ENCODE results near the gene FGF14.
"Not testable (repeated sequence)": the region's sequence is repeated elsewhere in the genome, so short reads cannot be mapped to it uniquely, and the experiment has no call there.

FGF14 gene

GRCh38 chr13:101869553-101869952, 532.3 kb downstream of the FGF14 start:
- H3K9me3 Mint-ChIP-seq: no peaks in the 10 kb centered on the region
- no peaks in the 10 kb centered on the region for H3K36me3 Mint-ChIP-seq (ENCODE audit: low read depth)
- no peaks in the 10 kb centered on the region for H3K4me1 Mint-ChIP-seq (ENCODE audit: low read depth)
- H3K27me3 Mint-ChIP-seq: peaks cover 5% of the 10 kb centered on the region
- no peak overlapping the region for H3K4me3 Mint-ChIP-seq
- no peak overlapping the region for H3K27ac Mint-ChIP-seq

- peaks cover 5% of the 10 kb centered on the region for H3K27me3 Mint-ChIP-seq
- no peaks in the 10 kb centered on the region for H3K4me1 Mint-ChIP-seq (ENCODE audit: low read depth)
- H3K9me3 Mint-ChIP-seq: no peaks in the 10 kb centered on the region
- no peaks in the 10 kb centered on the region for H3K36me3 Mint-ChIP-seq (ENCODE audit: low read depth)
- H3K27ac Mint-ChIP-seq: no peak overlapping the region
- no peak overlapping the region for H3K4me3 Mint-ChIP-seq
Observed at GRCh38 chr13:101868585-101869469, 533.0 kb downstream of the FGF14 start.

GRCh38 chr13:101866889-101867581, 534.8 kb downstream of the FGF14 start:
- H3K36me3 Mint-ChIP-seq (ENCODE audit: low read depth): no peaks in the 10 kb centered on the region
- no peak overlapping the region for H3K4me3 Mint-ChIP-seq
- no peaks in the 10 kb centered on the region for H3K9me3 Mint-ChIP-seq
- H3K27me3 Mint-ChIP-seq: peaks cover 5% of the 10 kb centered on the region
- no peak overlapping the region for H3K27ac Mint-ChIP-seq
- no peaks in the 10 kb centered on the region for H3K4me1 Mint-ChIP-seq (ENCODE audit: low read depth)

GRCh38 chr13:101858860-101859259, 543.0 kb downstream of the FGF14 start:
- H3K4me1 Mint-ChIP-seq (ENCODE audit: low read depth): no peaks in the 10 kb centered on the region
- no peak overlapping the region for H3K27ac Mint-ChIP-seq
- no peak overlapping the region for H3K4me3 Mint-ChIP-seq
- no peaks in the 10 kb centered on the region for H3K36me3 Mint-ChIP-seq (ENCODE audit: low read depth)
- H3K27me3 Mint-ChIP-seq: peaks cover 5% of the 10 kb centered on the region
- H3K9me3 Mint-ChIP-seq: no peaks in the 10 kb centered on the region

GRCh38 chr13:101846701-101847100, 555.1 kb downstream of the FGF14 start:
- Mint-ChIP-seq H3K36me3 (ENCODE audit: low read depth) (no peaks in the 10 kb centered on the region), H3K4me3 (no peak overlapping the region), H3K27ac (no peak overlapping the region), H3K4me1 (ENCODE audit: low read depth) (no peaks in the 10 kb centered on the region), H3K9me3 (no peaks in the 10 kb centered on the region), H3K27me3 (no peaks in the 10 kb centered on the region)

- Mint-ChIP-seq H3K4me3 (no peak overlapping the region), H3K4me1 (ENCODE audit: low read depth) (no peaks in the 10 kb centered on the region), H3K9me3 (no peaks in the 10 kb centered on the region), H3K27ac (no peak overlapping the region), H3K36me3 (ENCODE audit: low read depth) (no peaks in the 10 kb centered on the region), H3K27me3 (no peaks in the 10 kb centered on the region)
Observed at GRCh38 chr13:101846249-101846648, 555.6 kb downstream of the FGF14 start.

GRCh38 chr13:101845245-101846020, 556.4 kb downstream of the FGF14 start:
- Mint-ChIP-seq H3K27me3 (no peaks in the 10 kb centered on the region), H3K4me1 (ENCODE audit: low read depth) (no peaks in the 10 kb centered on the region), H3K27ac (no peak overlapping the region), H3K9me3 (no peaks in the 10 kb centered on the region), H3K4me3 (no peak overlapping the region), H3K36me3 (ENCODE audit: low read depth) (no peaks in the 10 kb centered on the region)

- Mint-ChIP-seq H3K36me3 (ENCODE audit: low read depth) (no peaks in the 10 kb centered on the region), H3K4me3 (no peak overlapping the region), H3K27me3 (no peaks in the 10 kb centered on the region), H3K27ac (no peak overlapping the region), H3K4me1 (ENCODE audit: low read depth) (no peaks in the 10 kb centered on the region), H3K9me3 (no peaks in the 10 kb centered on the region)
Observed at GRCh38 chr13:101841698-101842097, 560.1 kb downstream of the FGF14 start.

GRCh38 chr13:101838323-101838722, 563.5 kb downstream of the FGF14 start:
- Mint-ChIP-seq H3K4me1 (ENCODE audit: low read depth) (no peaks in the 10 kb centered on the region), H3K36me3 (ENCODE audit: low read depth) (no peaks in the 10 kb centered on the region), H3K9me3 (no peaks in the 10 kb centered on the region), H3K4me3 (no peak overlapping the region), H3K27me3 (no peaks in the 10 kb centered on the region), H3K27ac (no peak overlapping the region)

- not testable (repeated sequence) for H3K36me3 Mint-ChIP-seq (ENCODE audit: low read depth); H3K9me3 Mint-ChIP-seq; H3K27me3 Mint-ChIP-seq; H3K4me1 Mint-ChIP-seq (ENCODE audit: low read depth); H3K27ac Mint-ChIP-seq; H3K4me3 Mint-ChIP-seq
Observed at GRCh38 chr13:101837778-101838177, 564.1 kb downstream of the FGF14 start.

- Mint-ChIP-seq H3K36me3 (ENCODE audit: low read depth) (no peaks in the 10 kb centered on the region), H3K4me3 (no peak overlapping the region), H3K9me3 (no peaks in the 10 kb centered on the region), H3K27ac (no peak overlapping the region), H3K27me3 (no peaks in the 10 kb centered on the region), H3K4me1 (ENCODE audit: low read depth) (no peaks in the 10 kb centered on the region)
Observed at GRCh38 chr13:101837288-101837687, 564.6 kb downstream of the FGF14 start.

GRCh38 chr13:101835920-101836319, 565.9 kb downstream of the FGF14 start:
- H3K4me3 Mint-ChIP-seq: no peak overlapping the region
- H3K27ac Mint-ChIP-seq: no peak overlapping the region
- no peaks in the 10 kb centered on the region for H3K9me3 Mint-ChIP-seq
- no peaks in the 10 kb centered on the region for H3K27me3 Mint-ChIP-seq
- no peaks in the 10 kb centered on the region for H3K36me3 Mint-ChIP-seq (ENCODE audit: low read depth)
- no peaks in the 10 kb centered on the region for H3K4me1 Mint-ChIP-seq (ENCODE audit: low read depth)

GRCh38 chr13:101833671-101834070, 568.2 kb downstream of the FGF14 start:
- H3K4me1 Mint-ChIP-seq (ENCODE audit: low read depth): no peaks in the 10 kb centered on the region
- H3K9me3 Mint-ChIP-seq: no peaks in the 10 kb centered on the region
- no peaks in the 10 kb centered on the region for H3K36me3 Mint-ChIP-seq (ENCODE audit: low read depth)
- no peak overlapping the region for H3K27ac Mint-ChIP-seq
- H3K27me3 Mint-ChIP-seq: no peaks in the 10 kb centered on the region
- no peak overlapping the region for H3K4me3 Mint-ChIP-seq

GRCh38 chr13:101830035-101830434, 571.8 kb downstream of the FGF14 start:
- Mint-ChIP-seq H3K4me1 (ENCODE audit: low read depth) (no peaks in the 10 kb centered on the region), H3K27me3 (peaks cover 4% of the 10 kb centered on the region), H3K4me3 (no peak overlapping the region), H3K27ac (no peak overlapping the region), H3K36me3 (ENCODE audit: low read depth) (no peaks in the 10 kb centered on the region), H3K9me3 (no peaks in the 10 kb centered on the region)

GRCh38 chr13:101829484-101829883, 572.4 kb downstream of the FGF14 start:
- Mint-ChIP-seq H3K36me3 (ENCODE audit: low read depth) (no peaks in the 10 kb centered on the region), H3K27ac (no peak overlapping the region), H3K27me3 (peaks cover 4% of the 10 kb centered on the region), H3K4me3 (no peak overlapping the region), H3K4me1 (ENCODE audit: low read depth) (no peaks in the 10 kb centered on the region), H3K9me3 (no peaks in the 10 kb centered on the region)

Data from stimulated activated naive CD8-positive, alpha-beta T cell treated with anti-CD3 and anti-CD28 coated beads, Interleukin-15, Interleukin-2, amounts not matched to agents 100 ng/mL and 50 ng/mL, for 24 hours (primary cell).